Gastroesophageal sphincter (tissue), 4 donors: ENCODE measurements around the gene DYNLT4. TPM values are rescaled to one million over a fixed set of nuclear protein-coding genes. Genes with fewer than 3 reads are reported as not detected.
"Not testable (repeated sequence)": the region's sequence is repeated elsewhere in the genome, so short reads cannot be mapped to it uniquely, and the experiment has no call there.

Experiments
- ATAC-seq: fragments of 150-250 bp; one replicate; pipeline ENCODE4 v1.9.1; 2016; ENCODE audit warnings: mild to moderate bottlenecking, moderate library complexity
- H3K27ac ChIP-seq, 4 donors: fragments of 200-600 bp; sonication (generic) in 3 of 4; 1 replicate in 3 of 4; 2 replicates in 1 of 4; pipeline ENCODE4 v1.5.1; 2016 to 2019
- H3K27me3 ChIP-seq: fragments of 200-600 bp; sonication (generic); one replicate; pipeline ENCODE4 v1.5.1; 2019
- H3K36me3 ChIP-seq, 2 donors: fragments of 200-600 bp; sonication (generic); one replicate each; pipeline ENCODE4 v1.5.1; 2019; ENCODE audit warnings: control low read depth in 1 of 2
- H3K4me1 ChIP-seq, 3 donors: fragments of 200-600 bp; sonication (generic); 1 replicate in 2 of 3; 2 replicates in 1 of 3; pipeline ENCODE4 v1.5.1; 2016 to 2019; ENCODE audit warnings: control low read depth in 2 of 3
- H3K4me3 ChIP-seq, 2 donors: fragments of 200-600 bp; sonication (generic); one replicate each; pipeline ENCODE4 v1.5.1; 2019; ENCODE audit warnings: mild to moderate bottlenecking in 1 of 2, moderate library complexity in 1 of 2
- H3K9me3 ChIP-seq, 3 donors: fragments of 200-600 bp; sonication (generic); one replicate each; pipeline ENCODE4 v1.5.1; 2017 to 2019; ENCODE audit warnings: control low read depth in 2 of 3
- EP300 ChIP-seq: sonication (generic); formaldehyde crosslinking; IDR thresholded peaks from one replicate; pipeline ENCODE4 v1.6.1; 2017; ENCODE audit warnings: antibody characterized with exemption, mild to moderate bottlenecking
- POLR2A ChIP-seq, 2 donors: fragments of 450-650 bp; IDR thresholded peaks; one replicate each; pipeline ENCODE4 v1.6.1; 2017; ENCODE audit warnings: antibody characterized with exemption in 2 of 2, mild to moderate bottlenecking in 2 of 2, moderate library complexity in 1 of 2
- POLR2AphosphoS5 ChIP-seq: sonication (generic); formaldehyde crosslinking; IDR thresholded peaks from one replicate; pipeline ENCODE4 v1.6.1; 2017; ENCODE audit warnings: antibody characterized with exemption
- WGBS, 2 donors: methylation state at CpG; one replicate each; pipeline ENCODE4 v1.1.5; 2018; ENCODE audit warnings: low coverage in 1 of 2; 5-methylcytosine and 5-hydroxymethylcytosine counted together
- small RNA-seq, 4 donors: library from RNA; depleted of rRNA; stranded (forward); fragments of <200 nt; gene quantifications; one replicate each; pipeline ENCODE3, GENCODE V24; 2016
- total RNA-seq, 4 donors: library from RNA; depleted of rRNA; stranded (reverse); fragments of >200 nt; gene quantifications; one replicate each; pipeline ENCODE4 v1.1.0, GENCODE V29; 2016
- TF ChIP-seq, protein P1 (sequence below), 4 experiments: fragments of 200-600 bp in 2 of 4; fragments of 450-650 bp in 2 of 4; sonication (generic) in 1 of 4; IDR thresholded peaks; one replicate each; pipeline ENCODE4 v1.5.1; 2017 to 2019; ENCODE audit warnings: antibody characterized with exemption in 4 of 4, mild to moderate bottlenecking in 2 of 4, moderate library complexity in 2 of 4

Gene DYNLT4
- total RNA-seq, 4 donors from 2014 or later, result 1.4 TPM; not detected in 3

- peaks cover 0 to 35% (median 5%) of the 10 kb centered on the region in 3 donors for H3K4me1 ChIP-seq
- H3K9me3 ChIP-seq, result no peaks in the 10 kb centered on the region
- TF ChIP-seq POLR2A (IDR thresholded peaks at IDR 0.05) (peak; percentile 92), POLR2AphosphoS5 (peak; percentile 99), EP300 (no peak)
- TF ChIP-seq, protein P1, sequence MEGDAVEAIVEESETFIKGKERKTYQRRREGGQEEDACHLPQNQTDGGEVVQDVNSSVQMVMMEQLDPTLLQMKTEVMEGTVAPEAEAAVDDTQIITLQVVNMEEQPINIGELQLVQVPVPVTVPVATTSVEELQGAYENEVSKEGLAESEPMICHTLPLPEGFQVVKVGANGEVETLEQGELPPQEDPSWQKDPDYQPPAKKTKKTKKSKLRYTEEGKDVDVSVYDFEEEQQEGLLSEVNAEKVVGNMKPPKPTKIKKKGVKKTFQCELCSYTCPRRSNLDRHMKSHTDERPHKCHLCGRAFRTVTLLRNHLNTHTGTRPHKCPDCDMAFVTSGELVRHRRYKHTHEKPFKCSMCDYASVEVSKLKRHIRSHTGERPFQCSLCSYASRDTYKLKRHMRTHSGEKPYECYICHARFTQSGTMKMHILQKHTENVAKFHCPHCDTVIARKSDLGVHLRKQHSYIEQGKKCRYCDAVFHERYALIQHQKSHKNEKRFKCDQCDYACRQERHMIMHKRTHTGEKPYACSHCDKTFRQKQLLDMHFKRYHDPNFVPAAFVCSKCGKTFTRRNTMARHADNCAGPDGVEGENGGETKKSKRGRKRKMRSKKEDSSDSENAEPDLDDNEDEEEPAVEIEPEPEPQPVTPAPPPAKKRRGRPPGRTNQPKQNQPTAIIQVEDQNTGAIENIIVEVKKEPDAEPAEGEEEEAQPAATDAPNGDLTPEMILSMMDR (IDR thresholded peaks at IDR 0.05), result peak in 1 of 4 experiments; percentile 10
- H3K4me3 ChIP-seq, result peak within 1 kb of the TSS; percentile 64 to 95
- ATAC-seq, result peak; percentile 95
- no peaks in the 10 kb centered on the region for H3K27me3 ChIP-seq
- 0 to 2% methylated on average over 11 to 17 of the region's 65 CpGs for WGBS, 2 donors
- peaks cover 0 to 41% of the 10 kb centered on the region in 2 donors for H3K36me3 ChIP-seq
- peak within 1 kb of the TSS; percentile 90 to 99 (median 96) for H3K27ac ChIP-seq
These were observed 31.8 kb downstream of the DYNLT4 start, which contains the start of gene RPS8 for GRCh38 chr1:44775078-44775929. RPS8 (plus strand) TSS chr1:44775540; CDS start chr1:44775597, 57 bp downstream.

DNA sequence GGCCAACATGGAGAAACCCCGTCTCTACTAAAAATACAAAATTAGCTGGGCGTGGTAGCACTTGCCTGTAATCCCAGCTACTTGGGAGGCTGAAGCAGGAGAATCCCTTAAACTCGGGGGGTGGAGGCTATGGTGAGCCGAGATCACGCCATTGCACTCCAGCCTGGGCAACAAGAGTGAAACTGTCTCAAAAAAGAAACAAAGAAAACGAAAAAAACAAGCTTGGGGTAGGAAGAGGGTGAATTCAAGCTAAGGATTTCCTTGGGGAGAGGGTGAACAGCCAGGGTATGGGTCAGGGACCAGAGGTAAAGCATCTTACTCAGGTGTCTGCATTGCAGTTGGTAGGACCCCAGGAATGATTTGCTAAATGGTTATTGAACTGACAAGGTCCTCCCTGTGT is 40.7 kb downstream of the DYNLT4 start:
- H3K27ac ChIP-seq, H3K9me3 ChIP-seq: not testable (repeated sequence)

DNA sequence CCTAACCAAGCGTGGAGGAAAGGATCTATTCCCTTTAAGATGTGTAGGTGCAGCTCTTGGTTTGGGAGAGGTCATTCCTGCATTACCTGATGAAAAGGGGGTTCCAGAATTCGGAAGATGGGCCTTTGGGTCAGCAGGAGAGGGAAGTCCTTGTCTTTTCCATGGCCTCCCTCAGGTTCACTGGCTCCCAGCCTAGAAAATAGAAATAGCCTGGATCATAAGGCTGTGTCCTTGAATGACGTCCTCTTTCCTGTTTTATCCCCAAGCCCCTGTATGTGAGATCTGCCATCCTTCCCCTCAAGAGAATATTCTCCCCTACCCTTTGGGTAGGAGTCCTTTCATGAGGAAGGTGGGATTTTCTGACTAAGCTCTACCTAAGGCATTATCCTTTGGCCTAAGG is 46.3 kb downstream of the DYNLT4 start:
- no peaks in the 10 kb centered on the region for H3K4me1 ChIP-seq
- ATAC-seq, result no peak
- no peak overlapping the region for H3K4me3 ChIP-seq
- no peak overlapping the region for H3K27ac ChIP-seq
- H3K9me3 ChIP-seq, result no peaks in the 10 kb centered on the region
- no peaks in the 10 kb centered on the region for H3K27me3 ChIP-seq
- no peaks in the 10 kb centered on the region for H3K36me3 ChIP-seq
- WGBS, 2 donors, result 94 to 100% methylated on average over 2 of the region's 3 CpGs
- no peak for TF ChIP-seq EP300
- no peak for TF ChIP-seq POLR2AphosphoS5
- TF ChIP-seq, protein P1 (IDR thresholded peaks at IDR 0.05), result no peak
- TF ChIP-seq POLR2A (IDR thresholded peaks at IDR 0.05), result no peak

More for the DNA sequence above, 40.7 kb downstream of the DYNLT4 start:
- not testable (repeated sequence) for H3K4me1 ChIP-seq, H3K36me3 ChIP-seq, H3K4me3 ChIP-seq, H3K27me3 ChIP-seq, ATAC-seq
- 79 to 94% methylated on average over 6 of the region's 6 CpGs for whole genome bisulfite sequencing, 2 donors

DNA sequence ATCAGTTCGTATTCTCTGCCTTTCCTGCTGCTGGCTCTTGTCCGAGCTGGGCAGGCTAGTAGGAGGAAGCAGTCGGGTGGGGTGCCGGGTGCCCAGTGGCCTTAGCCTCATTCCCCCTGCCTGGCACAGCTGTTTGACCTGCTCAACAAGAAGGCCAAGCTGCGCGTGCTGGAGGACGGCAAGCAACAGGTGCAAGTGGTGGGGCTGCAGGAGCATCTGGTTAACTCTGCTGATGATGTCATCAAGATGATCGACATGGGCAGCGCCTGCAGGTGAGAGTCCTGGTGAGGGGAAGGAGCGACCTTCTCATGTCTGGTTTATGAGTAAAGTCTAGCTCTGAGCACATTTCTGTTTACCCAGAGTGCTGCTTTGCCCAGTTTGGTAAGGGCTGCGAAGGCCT is 48.1 kb downstream of the DYNLT4 start:
- 33 to 89% methylated on average over 2 to 5 of the region's 11 CpGs for WGBS, 2 donors
- no peaks in the 10 kb centered on the region for H3K4me1 ChIP-seq
- no peaks in the 10 kb centered on the region for H3K9me3 ChIP-seq
- TF ChIP-seq EP300 (no peak), POLR2A (IDR thresholded peaks at IDR 0.05) (no peak), POLR2AphosphoS5 (no peak)
- TF ChIP-seq, protein P1 (IDR thresholded peaks at IDR 0.05), result no peak
- no peak for ATAC-seq
- no peak overlapping the region for H3K4me3 ChIP-seq
- H3K27me3 ChIP-seq, result no peaks in the 10 kb centered on the region
- H3K27ac ChIP-seq, result no peak overlapping the region
- H3K36me3 ChIP-seq, result no peaks in the 10 kb centered on the region

- no peak for TF ChIP-seq POLR2A (IDR thresholded peaks at IDR 0.05)
- no peak for TF ChIP-seq EP300
- TF ChIP-seq, protein P1 (IDR thresholded peaks at IDR 0.05), result no peak
- no peak for TF ChIP-seq POLR2AphosphoS5
- 100% methylated on average over 1 of the region's 2 CpGs; no CpG with 5 or more reads in 1 of the 2 donors for WGBS, 2 donors
These were observed 49.7 kb downstream of the DYNLT4 start for GRCh38 chr1:44757420-44757819.

More at GRCh38 chr1:44757420-44757819, 49.7 kb downstream of the DYNLT4 start:
- no peaks in the 10 kb centered on the region for H3K4me1 ChIP-seq
- no peak overlapping the region for H3K4me3 ChIP-seq
- H3K27ac ChIP-seq, result no peak overlapping the region
- H3K9me3 ChIP-seq, result no peaks in the 10 kb centered on the region
- H3K27me3 ChIP-seq, result no peaks in the 10 kb centered on the region
- ATAC-seq, result no peak
- H3K36me3 ChIP-seq, result no peaks in the 10 kb centered on the region

Small RNAs within 50 kb of the gene (small RNA-seq; reads per million reads assigned to genes)
- gene AL136380.1 (0 reads per million in 4 donors), gene SNORD38A (358 to 558 (median 394) reads per million in 4 donors), gene SNORD38B (0 reads per million in 4 donors), gene SNORD46 (1,911 to 3,117 (median 2,341) reads per million in 4 donors), gene SNORD55 (0 reads per million in 4 donors)

Other genes starting within 250 kb of the DYNLT4 start
- 1 to 10 TPM; 3.9 to 8.3 (median 4.7) TPM for gene TMEM53, start 132.9 kb downstream of the DYNLT4 start, total RNA-seq
- gene ARMH1, start 132.6 kb downstream of the DYNLT4 start, total RNA-seq, result 1 to 10 TPM in 2 of 4 donors, under 1 TPM in 2; 0.66 to 3.0 (median 1.3) TPM
- not detected for gene RNU5D-1, start 76.2 kb downstream of the DYNLT4 start, total RNA-seq
- 1 to 10 TPM in 1 of 4 donors, under 1 TPM in 3; 0.40 to 2.2 (median 0.72) TPM for gene KIF2C, start 67.5 kb downstream of the DYNLT4 start, total RNA-seq
- 1,000 to 10,000 TPM; 1,157 to 3,010 (median 2,305) TPM for gene RPS8, start 31.8 kb downstream of the DYNLT4 start, total RNA-seq
- gene BEST4, start 19.2 kb downstream of the DYNLT4 start, total RNA-seq, result under 1 TPM in 2 of 4 donors, not detected in 2; 0.15 to 0.31 TPM
- 10 to 100 TPM in 3 of 4 donors, 1 to 10 TPM in 1; 9.4 to 31.2 (median 12.0) TPM for gene PLK3, start 7.0 kb downstream of the DYNLT4 start, total RNA-seq
- gene BTBD19, start 1.2 kb upstream of the DYNLT4 start, total RNA-seq, result 10 to 100 TPM in 1 of 4 donors, 1 to 10 TPM in 2, under 1 TPM in 1; 0.22 to 12.1 (median 5.6) TPM
- 1 to 10 TPM in 2 of 4 donors, under 1 TPM in 2; 0.54 to 1.9 (median 1.1) TPM for gene PTCH2, start 35.9 kb upstream of the DYNLT4 start, total RNA-seq
- 10 to 100 TPM; 19.9 to 30.4 (median 24.0) TPM for gene EIF2B3, start 179.2 kb upstream of the DYNLT4 start, total RNA-seq
- gene HECTD3, start 204.0 kb upstream of the DYNLT4 start, total RNA-seq, result 10 to 100 TPM; 27.7 to 48.6 (median 37.5) TPM
- 100 to 1,000 TPM in 2 of 4 donors, 10 to 100 TPM in 2; 81.8 to 115 (median 98.3) TPM for gene UROD, start 204.9 kb upstream of the DYNLT4 start, total RNA-seq